ENCODE data around the gene FOXP1. TPM values are rescaled to one million over a fixed set of nuclear protein-coding genes. Genes with fewer than 3 reads are reported as not detected.

FOXP1 gene
- total and polyA plus RNA-seq, 2 experiments from 2014 or later = 37.4 to 59.9 TPM

- no peak for DNase-seq
- H3K27ac ChIP-seq = no peak overlapping the region
- no peak overlapping the region for H2AFZ ChIP-seq
- no peaks in the 10 kb centered on the region for H3K36me3 ChIP-seq (ENCODE audit: low read depth)
- no peaks in the 10 kb centered on the region for H3K79me2 ChIP-seq (ENCODE audit: insufficient read depth)
- no peak overlapping the region for H3K4me2 ChIP-seq (ENCODE audit: unreplicated experiment)
- in situ Hi-C loops (cut with MboI) = no loop called here
- H3K27me3 ChIP-seq (replicated peaks; ENCODE audit: insufficient read depth) = no peaks in the 10 kb centered on the region
- H3F3A ChIP-seq (ENCODE audit: insufficient read depth) = no peaks in the 10 kb centered on the region
- no peaks in the 10 kb centered on the region for H4K20me1 ChIP-seq (ENCODE audit: insufficient read depth)
- H3K4me1 ChIP-seq (ENCODE audit: insufficient read depth) = no peaks in the 10 kb centered on the region
- TF ChIP-seq EZH2phosphoT487 (IDR thresholded peaks at IDR 0.05; ENCODE audit: insufficient read depth, low read depth) (no peak), EZH2 (IDR thresholded peaks at IDR 0.05; ENCODE audit: insufficient read depth, poor library complexity, severe bottlenecking) (no peak)
- H3K9me3 ChIP-seq (ENCODE audit: low read depth) = no peaks in the 10 kb centered on the region
- no peak overlapping the region for H3K9ac ChIP-seq
- 79 to 81% methylated on average over 4 of the region's 4 CpGs for WGBS, 2 experiments (ENCODE audit: low coverage in 1 of 2, low lambda C conversion rate in 2 of 2, missing lambda C conversion rate in 2 of 2)
- no peaks in the 10 kb centered on the region for H3K9me2 ChIP-seq (ENCODE audit: insufficient read depth)
- H3K4me3 ChIP-seq = no peak overlapping the region
Measured at GRCh38 chr3:71271596-71271995, 311.9 kb downstream of the FOXP1 start.

GRCh38 chr3:71269906-71270305 lies 313.6 kb downstream of the FOXP1 start:
- no peaks in the 10 kb centered on the region for H4K20me1 ChIP-seq (ENCODE audit: insufficient read depth)
- no peak overlapping the region for H3K27ac ChIP-seq
- H3K4me1 ChIP-seq (ENCODE audit: insufficient read depth) = no peaks in the 10 kb centered on the region
- in situ Hi-C loops (cut with MboI) = no loop called here
- 89 to 90% methylated on average over 8 of the region's 8 CpGs for whole genome bisulfite sequencing, 2 experiments (ENCODE audit: low coverage in 1 of 2, low lambda C conversion rate in 2 of 2, missing lambda C conversion rate in 2 of 2)
- TF ChIP-seq EZH2phosphoT487 (IDR thresholded peaks at IDR 0.05; ENCODE audit: insufficient read depth, low read depth) (no peak), EZH2 (IDR thresholded peaks at IDR 0.05; ENCODE audit: insufficient read depth, poor library complexity, severe bottlenecking) (no peak)
- no peaks in the 10 kb centered on the region for H3K9me3 ChIP-seq (ENCODE audit: low read depth)
- no peak overlapping the region for H3K4me3 ChIP-seq
- H3K36me3 ChIP-seq (ENCODE audit: low read depth) = no peaks in the 10 kb centered on the region
- no peak for DNase-seq
- H3K9me2 ChIP-seq (ENCODE audit: insufficient read depth) = no peaks in the 10 kb centered on the region
- no peak overlapping the region for H3K4me2 ChIP-seq (ENCODE audit: unreplicated experiment)
- no peak overlapping the region for H3K9ac ChIP-seq
- no peaks in the 10 kb centered on the region for H3K27me3 ChIP-seq (replicated peaks; ENCODE audit: insufficient read depth)
- H3F3A ChIP-seq (ENCODE audit: insufficient read depth) = no peaks in the 10 kb centered on the region
- H2AFZ ChIP-seq = no peak overlapping the region
- H3K79me2 ChIP-seq (ENCODE audit: insufficient read depth) = no peaks in the 10 kb centered on the region

- in situ Hi-C loops (cut with MboI) = no loop called here
- Histone ChIP-seq H3F3A (ENCODE audit: insufficient read depth) (no peaks in the 10 kb centered on the region), H4K20me1 (ENCODE audit: insufficient read depth) (no peaks in the 10 kb centered on the region), H3K9ac (no peak overlapping the region), H3K79me2 (ENCODE audit: insufficient read depth) (no peaks in the 10 kb centered on the region), H3K4me2 (ENCODE audit: unreplicated experiment) (no peak overlapping the region), H3K4me3 (no peak overlapping the region), H3K27ac (no peak overlapping the region), H3K36me3 (ENCODE audit: low read depth) (no peaks in the 10 kb centered on the region), H2AFZ (no peak overlapping the region), H3K4me1 (ENCODE audit: insufficient read depth) (no peaks in the 10 kb centered on the region), H3K9me3 (ENCODE audit: low read depth) (no peaks in the 10 kb centered on the region), H3K9me2 (ENCODE audit: insufficient read depth) (no peaks in the 10 kb centered on the region), H3K27me3 (replicated peaks; ENCODE audit: insufficient read depth) (no peaks in the 10 kb centered on the region)
- 94 to 95% methylated on average over 5 of the region's 5 CpGs for WGBS, 2 experiments (ENCODE audit: low coverage in 1 of 2, low lambda C conversion rate in 2 of 2, missing lambda C conversion rate in 2 of 2)
- TF ChIP-seq EZH2 (IDR thresholded peaks at IDR 0.05; ENCODE audit: insufficient read depth, poor library complexity, severe bottlenecking) (no peak), EZH2phosphoT487 (IDR thresholded peaks at IDR 0.05; ENCODE audit: insufficient read depth, low read depth) (no peak)
- DNase-seq = no peak
Measured at GRCh38 chr3:71268462-71268999, 315.0 kb downstream of the FOXP1 start.

GRCh38 chr3:71266875-71267274 lies 316.7 kb downstream of the FOXP1 start:
- Histone ChIP-seq H3K27ac (no peak overlapping the region), H3K9me3 (ENCODE audit: low read depth) (no peaks in the 10 kb centered on the region), H3K36me3 (ENCODE audit: low read depth) (no peaks in the 10 kb centered on the region), H3F3A (ENCODE audit: insufficient read depth) (no peaks in the 10 kb centered on the region), H3K79me2 (ENCODE audit: insufficient read depth) (no peaks in the 10 kb centered on the region), H3K4me3 (no peak overlapping the region), H3K27me3 (replicated peaks; ENCODE audit: insufficient read depth) (no peaks in the 10 kb centered on the region), H4K20me1 (ENCODE audit: insufficient read depth) (no peaks in the 10 kb centered on the region), H2AFZ (no peak overlapping the region), H3K9me2 (ENCODE audit: insufficient read depth) (no peaks in the 10 kb centered on the region), H3K4me2 (ENCODE audit: unreplicated experiment) (no peak overlapping the region), H3K4me1 (ENCODE audit: insufficient read depth) (no peaks in the 10 kb centered on the region), H3K9ac (no peak overlapping the region)
- DNase-seq = no peak
- in situ Hi-C loops (cut with MboI) = no loop called here
- 90 to 94% methylated on average over 1 of the region's 1 CpG for WGBS, 2 experiments (ENCODE audit: low coverage in 1 of 2, low lambda C conversion rate in 2 of 2, missing lambda C conversion rate in 2 of 2)
- TF ChIP-seq EZH2phosphoT487 (IDR thresholded peaks at IDR 0.05; ENCODE audit: insufficient read depth, low read depth) (no peak), EZH2 (IDR thresholded peaks at IDR 0.05; ENCODE audit: insufficient read depth, poor library complexity, severe bottlenecking) (no peak)
